IPS-15b (cell line): ENCODE data around the gene RGSL1.

Experiments used
- H3K27me3 ChIP-seq: one replicate; pipeline ENCODE4 v1.6.1; 2013; ENCODE audit warnings: low read length; ENCODE audit not compliant: control insufficient read depth, insufficient read depth
- H3K36me3 ChIP-seq: one replicate; pipeline ENCODE4 v1.6.1; 2013; ENCODE audit warnings: low read length; ENCODE audit not compliant: control insufficient read depth, insufficient read depth
- H3K4me1 ChIP-seq: one replicate; pipeline ENCODE4 v1.6.1; 2013; ENCODE audit warnings: mild to moderate bottlenecking, low read length; ENCODE audit not compliant: control insufficient read depth, insufficient read depth
- H3K4me3 ChIP-seq: one replicate; pipeline ENCODE4 v1.5.1; 2013; ENCODE audit warnings: low read depth, low read length
- H3K9ac ChIP-seq: one replicate; pipeline ENCODE4 v1.6.1; 2013; ENCODE audit warnings: low read depth, mild to moderate bottlenecking, low read length
- H3K9me3 ChIP-seq: one replicate; pipeline ENCODE4 v1.6.1; 2013; ENCODE audit warnings: mild to moderate bottlenecking, low read length; ENCODE audit not compliant: control insufficient read depth, insufficient read depth

The RGSL1 gene

GRCh38 chr1:182575540-182576149 is 125.7 kb downstream of the RGSL1 start:
- no peak overlapping the region for H3K9ac ChIP-seq
- H3K27me3 ChIP-seq = no peaks in the 10 kb centered on the region
- no peaks in the 10 kb centered on the region for H3K4me1 ChIP-seq
- H3K9me3 ChIP-seq = no peaks in the 10 kb centered on the region
- no peak overlapping the region for H3K4me3 ChIP-seq
- no peaks in the 10 kb centered on the region for H3K36me3 ChIP-seq

- no peaks in the 10 kb centered on the region for H3K36me3 ChIP-seq
- no peaks in the 10 kb centered on the region for H3K27me3 ChIP-seq
- H3K4me1 ChIP-seq = no peaks in the 10 kb centered on the region
- H3K4me3 ChIP-seq = no peak overlapping the region
- H3K9ac ChIP-seq = no peak overlapping the region
- H3K9me3 ChIP-seq = no peaks in the 10 kb centered on the region
Observed at GRCh38 chr1:182580736-182581135, 130.8 kb downstream of the RGSL1 start.

- H3K4me1 ChIP-seq = peaks cover 5% of the 10 kb centered on the region
- H3K27me3 ChIP-seq = no peaks in the 10 kb centered on the region
- H3K36me3 ChIP-seq = no peaks in the 10 kb centered on the region
- no peak overlapping the region for H3K4me3 ChIP-seq
- H3K9ac ChIP-seq = no peak overlapping the region
- no peaks in the 10 kb centered on the region for H3K9me3 ChIP-seq
Observed at GRCh38 chr1:182584746-182585145, 134.8 kb downstream of the RGSL1 start.

- H3K4me1 ChIP-seq = peaks cover 5% of the 10 kb centered on the region
- no peaks in the 10 kb centered on the region for H3K9me3 ChIP-seq
- H3K27me3 ChIP-seq = no peaks in the 10 kb centered on the region
- no peak overlapping the region for H3K9ac ChIP-seq
- H3K36me3 ChIP-seq = no peaks in the 10 kb centered on the region
- H3K4me3 ChIP-seq = no peak overlapping the region
Observed at GRCh38 chr1:182586380-182586779, 136.4 kb downstream of the RGSL1 start.

GRCh38 chr1:182587093-182587492 is 137.1 kb downstream of the RGSL1 start:
- Histone ChIP-seq H3K36me3 (no peaks in the 10 kb centered on the region), H3K9ac (no peak overlapping the region), H3K9me3 (no peaks in the 10 kb centered on the region), H3K4me1 (peaks cover 5% of the 10 kb centered on the region), H3K4me3 (no peak overlapping the region), H3K27me3 (no peaks in the 10 kb centered on the region)

GRCh38 chr1:182587666-182588499 is 137.9 kb downstream of the RGSL1 start:
- Histone ChIP-seq H3K36me3 (no peaks in the 10 kb centered on the region), H3K4me1 (peaks cover 5% of the 10 kb centered on the region), H3K9ac (no peak overlapping the region), H3K9me3 (no peaks in the 10 kb centered on the region), H3K27me3 (no peaks in the 10 kb centered on the region), H3K4me3 (peak overlapping the region; percentile 47)

- H3K27me3 ChIP-seq = no peaks in the 10 kb centered on the region
- no peaks in the 10 kb centered on the region for H3K9me3 ChIP-seq
- H3K9ac ChIP-seq = peak within 1 kb of the TSS; percentile 13
- peak within 1 kb of the TSS; percentile 47 for H3K4me3 ChIP-seq
- no peaks in the 10 kb centered on the region for H3K36me3 ChIP-seq
- H3K4me1 ChIP-seq = peaks cover 5% of the 10 kb centered on the region
Observed at GRCh38 chr1:182588500-182589396, 138.8 kb downstream of the RGSL1 start, which contains the start of gene RNASEL. Gene RNASEL (minus strand): TSS chr1:182589256. CDS start chr1:182586806, 2,450 bp downstream.

GRCh38 chr1:182589520-182589919 is 139.6 kb downstream of the RGSL1 start:
- no peaks in the 10 kb centered on the region for H3K36me3 ChIP-seq
- H3K4me1 ChIP-seq = peaks cover 5% of the 10 kb centered on the region
- no peak overlapping the region for H3K9ac ChIP-seq
- H3K27me3 ChIP-seq = no peaks in the 10 kb centered on the region
- H3K9me3 ChIP-seq = no peaks in the 10 kb centered on the region
- H3K4me3 ChIP-seq = peak overlapping the region; percentile 47

- H3K9ac ChIP-seq = no peak overlapping the region
- H3K4me1 ChIP-seq = peaks cover 5% of the 10 kb centered on the region
- H3K36me3 ChIP-seq = no peaks in the 10 kb centered on the region
- H3K9me3 ChIP-seq = no peaks in the 10 kb centered on the region
- no peaks in the 10 kb centered on the region for H3K27me3 ChIP-seq
- no peak overlapping the region for H3K4me3 ChIP-seq
Observed at GRCh38 chr1:182589931-182590330, 140.0 kb downstream of the RGSL1 start.

GRCh38 chr1:182595641-182596240 is 145.8 kb downstream of the RGSL1 start:
- H3K4me1 ChIP-seq = no peaks in the 10 kb centered on the region
- H3K36me3 ChIP-seq = peaks cover 12% of the 10 kb centered on the region
- H3K9ac ChIP-seq = no peak overlapping the region
- H3K4me3 ChIP-seq = no peak overlapping the region
- no peaks in the 10 kb centered on the region for H3K27me3 ChIP-seq
- no peaks in the 10 kb centered on the region for H3K9me3 ChIP-seq

- Histone ChIP-seq H3K9ac (no peak overlapping the region), H3K4me3 (no peak overlapping the region), H3K36me3 (peaks cover 16% of the 10 kb centered on the region), H3K4me1 (no peaks in the 10 kb centered on the region), H3K27me3 (no peaks in the 10 kb centered on the region), H3K9me3 (no peaks in the 10 kb centered on the region)
Observed at GRCh38 chr1:182596934-182597333, 147.0 kb downstream of the RGSL1 start.
